Prostate gland (tissue), 2 donors: ENCODE data around the gene CDRT15L2. TPM values are rescaled to one million over a fixed set of nuclear protein-coding genes. Genes with fewer than 3 reads are reported as not detected.
"Not testable (repeated sequence)": the region's sequence is repeated elsewhere in the genome, so short reads cannot be mapped to it uniquely, and the experiment has no call there.

Source experiments
- DNase-seq: peaks from one replicate; pipeline ENCODE4 v3.0.0-alpha.2; 2019; ENCODE audit warnings: low spot score
- H3K27ac ChIP-seq, 2 donors: fragments of 200-600 bp; sonication (generic); 2 replicates each; pipeline ENCODE4 v1.5.1; 2017 to 2019
- H3K27me3 ChIP-seq: fragments of 200-600 bp; sonication (generic); replicated peaks from 2 replicates; pipeline ENCODE4 v1.5.1; 2019; ENCODE audit not compliant: insufficient read depth
- H3K36me3 ChIP-seq, 2 donors: fragments of 200-600 bp; sonication (generic); 1 replicate in 1 of 2; 2 replicates in 1 of 2; pipeline versions ENCODE4 v1.5.1 to v1.8.1; 2017 to 2019
- H3K4me1 ChIP-seq: fragments of 200-600 bp; sonication (generic); replicated peaks from 2 replicates; pipeline ENCODE4 v1.5.1; 2019
- H3K4me3 ChIP-seq, 2 donors: fragments of 200-600 bp; sonication (generic); 2 replicates each; pipeline ENCODE4 v1.5.1; 2017 to 2019
- H3K9me3 ChIP-seq: fragments of 200-600 bp; sonication (generic); 2 replicates; pipeline ENCODE4 v1.5.1; 2017
- CTCF ChIP-seq, 4 experiments: fragments of 200-600 bp in 2 of 4; fragments of 450-650 bp in 2 of 4; sonication (generic) in 2 of 4; IDR thresholded peaks; 1 replicate in 3 of 4; 2 replicates in 1 of 4; pipeline ENCODE4 v1.5.1; 2016 to 2019; ENCODE audit warnings: antibody characterized with exemption in 4 of 4, mild to moderate bottlenecking in 2 of 4, moderate library complexity in 2 of 4
- POLR2A ChIP-seq: fragments of 450-650 bp; IDR thresholded peaks from one replicate; pipeline ENCODE4 v1.6.1; 2016; ENCODE audit warnings: antibody characterized with exemption, mild to moderate bottlenecking
- POLR2AphosphoS5 ChIP-seq: sonication (generic); formaldehyde crosslinking; IDR thresholded peaks from one replicate; pipeline ENCODE4 v1.6.1; 2017; ENCODE audit warnings: antibody characterized with exemption
- WGBS: methylation state at CpG from one replicate; pipeline ENCODE4 v1.1.5; 2018; 5-methylcytosine and 5-hydroxymethylcytosine counted together
- intact Hi-C: fragments of 100-400 bp; cut with DNase I; formaldehyde crosslinking; loops from one replicate; pipeline ENCODE4 v1.14.2; 2022
- total RNA-seq, 2 donors: library from RNA; depleted of rRNA; stranded (reverse); fragments of >200 nt; gene quantifications; one replicate each; pipeline ENCODE4 v1.1.0, GENCODE V29; 2016

CDRT15L2 gene
- total RNA-seq, 2 donors from 2014 or later = not detected

DNA sequence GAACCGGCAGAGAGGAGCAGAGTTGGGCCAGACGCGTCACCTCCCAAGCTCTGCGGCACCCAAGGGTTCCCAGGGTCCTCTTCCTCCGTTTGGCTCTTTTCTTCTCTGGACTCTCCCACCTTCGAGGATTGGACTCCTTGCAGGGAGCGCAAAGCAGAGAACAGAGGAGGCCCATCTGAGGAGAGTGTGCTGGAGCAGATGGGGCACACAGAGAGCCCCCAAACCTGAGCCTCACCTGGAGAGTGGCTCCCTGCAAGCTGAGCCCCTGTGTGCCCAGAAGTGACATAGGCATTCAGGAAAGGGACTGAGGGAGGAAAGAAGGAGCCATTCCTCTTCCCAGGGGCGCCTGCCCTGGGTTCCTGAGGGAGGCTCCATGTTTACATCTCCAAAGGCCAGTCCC is 6.3 kb upstream of the CDRT15L2 start:
- WGBS = no CpG with 5 or more reads among the region's 8 CpGs
- intact Hi-C loops, H3K36me3 ChIP-seq: not testable (repeated sequence)

DNA sequence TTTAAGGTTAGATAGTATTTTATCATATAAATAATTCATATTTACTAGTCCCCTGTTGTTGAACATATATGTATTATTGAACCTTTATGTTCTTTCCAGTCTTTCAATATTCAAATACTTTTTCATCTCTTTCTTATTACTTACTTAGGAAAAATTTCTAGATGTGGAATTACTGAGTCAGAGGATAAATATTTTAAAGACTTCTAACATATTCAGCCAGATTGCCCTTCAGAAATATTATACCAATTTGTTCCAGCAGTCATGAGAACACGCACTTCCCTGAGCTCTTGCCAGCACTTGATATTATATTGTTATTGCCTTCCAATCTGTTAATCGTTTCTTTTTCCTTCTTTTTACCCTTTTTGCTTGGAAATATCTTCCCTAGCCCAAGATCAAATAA is 4.5 kb upstream of the CDRT15L2 start:
- H3K9me3 ChIP-seq, DNase-seq, H3K36me3 ChIP-seq, H3K4me1 ChIP-seq, H3K4me3 ChIP-seq, H3K27ac ChIP-seq, intact Hi-C loops, H3K27me3 ChIP-seq: not testable (repeated sequence)
- WGBS = 28% methylated on average over 2 of the region's 2 CpGs

More for the DNA sequence above, 6.3 kb upstream of the CDRT15L2 start:
- H3K4me1 ChIP-seq, DNase-seq, H3K9me3 ChIP-seq, H3K4me3 ChIP-seq, H3K27me3 ChIP-seq, H3K27ac ChIP-seq: not testable (repeated sequence)

GRCh38 chr17:20583891-20584577 is 4.5 kb downstream of the CDRT15L2 start:
- intact Hi-C loops, H3K4me3 ChIP-seq, H3K27me3 ChIP-seq, H3K27ac ChIP-seq, H3K36me3 ChIP-seq, DNase-seq, H3K9me3 ChIP-seq, H3K4me1 ChIP-seq: not testable (repeated sequence)
- 48% methylated on average over 4 of the region's 14 CpGs for WGBS

DNA sequence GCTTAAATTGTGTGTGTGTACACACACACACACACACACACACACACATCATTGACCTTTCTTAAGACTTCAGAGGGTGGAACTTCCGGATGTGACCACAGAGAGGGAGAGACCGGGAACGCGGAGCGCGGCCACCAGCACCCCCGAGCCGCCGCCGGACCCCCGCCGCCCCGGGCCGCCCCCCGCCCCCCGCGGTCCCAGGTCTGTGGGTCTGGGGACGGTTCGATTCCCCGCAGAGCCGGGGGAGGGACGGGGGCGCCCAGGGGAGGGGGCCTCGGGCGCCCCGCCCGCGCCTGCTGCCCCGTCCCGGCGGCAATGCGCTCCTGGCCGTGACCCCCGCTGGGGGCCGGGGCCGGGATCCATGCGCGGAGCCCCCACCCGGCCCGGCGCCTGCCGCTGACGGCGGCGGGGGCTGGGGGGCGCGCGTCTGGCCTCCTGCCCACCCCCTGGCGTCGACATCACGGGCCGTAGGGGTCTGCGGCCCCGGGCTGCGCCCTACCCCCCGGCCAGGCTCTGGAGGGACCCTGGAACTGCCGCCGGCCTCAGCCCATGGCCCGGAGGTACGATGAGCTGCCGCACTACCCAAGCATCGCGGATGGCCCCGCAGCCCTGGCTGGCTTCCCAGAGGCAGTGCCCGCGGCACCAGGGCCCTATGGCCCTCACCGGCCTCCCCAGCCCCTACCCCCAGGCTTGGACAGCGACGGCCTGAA is 9.4 kb downstream of the CDRT15L2 start:
- H3K27me3 ChIP-seq, H3K9me3 ChIP-seq, H3K4me1 ChIP-seq, H3K36me3 ChIP-seq, DNase-seq, intact Hi-C loops, H3K27ac ChIP-seq: not testable (repeated sequence)
- H3K4me3 ChIP-seq = peak overlapping the region; percentile 25 to 28
- WGBS = under 1% methylated on average over 33 of the region's 69 CpGs

DNA sequence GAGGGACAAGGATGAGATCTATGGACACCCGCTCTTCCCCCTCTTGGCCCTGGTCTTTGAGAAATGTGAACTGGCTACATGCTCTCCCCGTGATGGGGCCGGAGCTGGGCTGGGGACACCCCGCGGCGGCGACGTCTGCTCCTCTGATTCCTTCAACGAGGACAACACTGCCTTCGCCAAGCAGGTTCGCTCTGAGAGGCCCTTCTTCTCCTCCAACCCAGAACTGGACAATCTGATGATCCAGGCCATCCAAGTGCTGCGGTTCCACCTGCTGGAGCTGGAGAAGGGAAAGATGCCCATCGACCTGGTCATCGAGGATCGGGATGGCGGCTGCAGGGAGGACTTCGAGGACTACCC is 9.9 kb downstream of the CDRT15L2 start:
- DNase-seq, H3K9me3 ChIP-seq, H3K36me3 ChIP-seq, H3K27ac ChIP-seq, H3K4me1 ChIP-seq, H3K27me3 ChIP-seq, intact Hi-C loops: not testable (repeated sequence)
- 89% methylated on average over 17 of the region's 17 CpGs for WGBS
- peak overlapping the region; percentile 25 to 28 for H3K4me3 ChIP-seq

DNA sequence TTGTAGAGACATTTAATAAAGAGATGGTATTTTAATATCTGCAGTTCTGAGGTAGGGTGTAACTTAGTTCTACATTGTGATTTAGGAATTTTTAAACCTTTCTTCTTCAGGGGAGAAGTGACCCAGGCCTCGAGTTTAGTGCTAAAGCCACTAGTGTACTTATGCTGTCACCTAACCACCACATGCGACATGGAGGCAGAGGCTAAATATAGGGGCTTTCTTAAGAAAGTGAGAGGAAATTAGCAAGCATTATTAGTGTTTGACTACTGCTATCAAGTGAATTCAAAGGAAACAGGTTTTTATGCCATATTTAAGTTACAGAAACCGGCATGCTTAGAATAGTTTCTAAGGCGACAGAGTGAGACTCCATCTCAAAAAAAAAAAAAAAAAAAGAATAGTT is 11.5 kb downstream of the CDRT15L2 start:
- H3K27ac ChIP-seq, H3K36me3 ChIP-seq, intact Hi-C loops, H3K9me3 ChIP-seq, H3K4me3 ChIP-seq, H3K4me1 ChIP-seq, H3K27me3 ChIP-seq, DNase-seq: not testable (repeated sequence)
- whole genome bisulfite sequencing = 59% methylated on average over 3 of the region's 4 CpGs

- H3K36me3 ChIP-seq = not testable (repeated sequence)
- WGBS = 100% methylated on average over 1 of the region's 1 CpG
Observed at GRCh38 chr17:20605568-20605967, 26.0 kb downstream of the CDRT15L2 start.

DNA sequence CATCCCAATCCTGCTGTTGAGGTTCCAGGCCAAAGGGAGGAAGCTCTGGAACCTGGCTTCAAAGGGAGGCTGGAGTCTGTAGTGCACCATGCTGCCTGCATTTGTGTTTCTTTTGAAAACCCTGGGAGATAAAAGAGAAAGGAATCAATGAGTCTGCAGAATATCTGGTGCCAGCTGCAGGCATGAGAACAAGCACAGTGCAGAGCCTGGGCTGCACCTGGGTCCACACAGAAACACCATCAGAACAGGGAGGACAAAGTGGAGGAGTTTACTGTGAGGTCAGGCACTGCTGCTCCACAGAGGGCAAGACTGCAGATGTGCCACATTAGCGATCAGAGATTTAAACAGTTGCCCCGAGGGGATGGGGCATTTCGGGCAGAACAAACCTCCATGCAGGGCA is 30.0 kb downstream of the CDRT15L2 start:
- H3K36me3 ChIP-seq, H3K27me3 ChIP-seq, DNase-seq, intact Hi-C loops, H3K27ac ChIP-seq, H3K4me1 ChIP-seq, H3K9me3 ChIP-seq, H3K4me3 ChIP-seq: not testable (repeated sequence)
- 29% methylated on average over 1 of the region's 3 CpGs for WGBS

More at GRCh38 chr17:20605568-20605967, 26.0 kb downstream of the CDRT15L2 start:
- H3K9me3 ChIP-seq, intact Hi-C loops, H3K27me3 ChIP-seq, H3K27ac ChIP-seq, H3K4me3 ChIP-seq, DNase-seq, H3K4me1 ChIP-seq: not testable (repeated sequence)

DNA sequence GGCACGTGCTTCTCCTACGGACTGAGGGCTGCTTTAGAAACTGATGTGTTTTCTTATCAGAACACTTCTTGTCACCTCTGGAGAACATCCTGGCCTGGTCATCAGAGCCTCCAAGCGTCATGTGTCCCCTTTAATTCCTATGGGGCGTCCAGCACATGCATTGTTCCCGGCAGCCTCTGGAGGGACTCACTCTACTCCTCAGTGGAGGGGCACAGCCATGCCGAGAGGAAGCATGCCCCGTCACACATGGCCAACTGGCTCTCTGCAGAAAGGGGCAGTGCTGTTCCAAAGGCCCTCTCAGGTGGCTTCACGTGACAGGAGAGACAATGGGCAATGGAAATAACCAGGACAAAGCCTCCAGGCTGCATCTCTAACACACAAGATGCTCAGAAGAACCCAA is 31.8 kb downstream of the CDRT15L2 start:
- no peak for TF ChIP-seq POLR2A
- no peak for TF ChIP-seq CTCF (IDR thresholded peaks at IDR 0.05)
- TF ChIP-seq POLR2AphosphoS5 = no peak
- 82% methylated on average over 8 of the region's 8 CpGs for WGBS
- DNase-seq = no peak
- Histone ChIP-seq H3K9me3 (no peaks in the 10 kb centered on the region), H3K4me1 (no peaks in the 10 kb centered on the region), H3K4me3 (no peak overlapping the region), H3K27ac (no peak overlapping the region), H3K36me3 (no peaks in the 10 kb centered on the region), H3K27me3 (no peaks in the 10 kb centered on the region)
- intact Hi-C loops = no loop called here
